Measurements from ENCODE around the gene ITPR2. TPM values are rescaled to one million over a fixed set of nuclear protein-coding genes. Genes with fewer than 3 reads are reported as not detected.

Gene ITPR2
- total and polyA plus RNA-seq, 12 donors: 5.1 to 144 (median 66.4) TPM

DNA sequence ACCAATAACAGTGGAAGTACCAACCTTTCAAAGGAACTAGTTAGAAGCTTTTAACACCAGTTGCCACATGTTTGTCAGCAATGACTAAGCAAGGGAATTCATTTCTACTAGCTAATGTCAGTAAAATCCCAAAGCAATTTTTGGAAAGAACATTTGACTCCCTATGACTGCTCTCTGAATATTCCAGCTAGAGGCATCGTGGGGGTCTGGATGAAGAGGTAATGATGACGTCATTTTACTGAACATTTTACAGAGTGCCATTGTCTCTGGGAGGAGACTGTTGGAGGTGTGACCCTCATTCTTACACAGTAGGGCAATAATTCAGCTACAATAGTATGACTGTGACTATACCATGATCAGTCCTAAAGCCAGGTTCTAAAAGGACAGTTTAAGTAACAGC is 204.8 kb downstream of the ITPR2 start:
- no peak for DNase-seq
- intact Hi-C loops (cut with DNase I): no loop called here
- Histone ChIP-seq H3K27me3 (no peaks in the 10 kb centered on the region), H3K4me1 (replicated peaks in 1 of 2) (peaks cover 0 to 19% of the 10 kb centered on the region in 2 donors), H3K27ac (no peak overlapping the region), H3K36me3 (replicated peaks in 1 of 2) (no peaks in the 10 kb centered on the region), H3K9me3 (replicated peaks in 1 of 3) (no peaks in the 10 kb centered on the region), H3K4me3 (no peak overlapping the region)
- WGBS, 4 donors: 88 to 96% (median 91%) methylated on average over 2 of the region's 2 CpGs
- TF ChIP-seq, protein P1, sequence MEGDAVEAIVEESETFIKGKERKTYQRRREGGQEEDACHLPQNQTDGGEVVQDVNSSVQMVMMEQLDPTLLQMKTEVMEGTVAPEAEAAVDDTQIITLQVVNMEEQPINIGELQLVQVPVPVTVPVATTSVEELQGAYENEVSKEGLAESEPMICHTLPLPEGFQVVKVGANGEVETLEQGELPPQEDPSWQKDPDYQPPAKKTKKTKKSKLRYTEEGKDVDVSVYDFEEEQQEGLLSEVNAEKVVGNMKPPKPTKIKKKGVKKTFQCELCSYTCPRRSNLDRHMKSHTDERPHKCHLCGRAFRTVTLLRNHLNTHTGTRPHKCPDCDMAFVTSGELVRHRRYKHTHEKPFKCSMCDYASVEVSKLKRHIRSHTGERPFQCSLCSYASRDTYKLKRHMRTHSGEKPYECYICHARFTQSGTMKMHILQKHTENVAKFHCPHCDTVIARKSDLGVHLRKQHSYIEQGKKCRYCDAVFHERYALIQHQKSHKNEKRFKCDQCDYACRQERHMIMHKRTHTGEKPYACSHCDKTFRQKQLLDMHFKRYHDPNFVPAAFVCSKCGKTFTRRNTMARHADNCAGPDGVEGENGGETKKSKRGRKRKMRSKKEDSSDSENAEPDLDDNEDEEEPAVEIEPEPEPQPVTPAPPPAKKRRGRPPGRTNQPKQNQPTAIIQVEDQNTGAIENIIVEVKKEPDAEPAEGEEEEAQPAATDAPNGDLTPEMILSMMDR (IDR thresholded peaks at IDR 0.05): no peak
- TF ChIP-seq POLR2A (IDR thresholded peaks at IDR 0.05): no peak

DNA sequence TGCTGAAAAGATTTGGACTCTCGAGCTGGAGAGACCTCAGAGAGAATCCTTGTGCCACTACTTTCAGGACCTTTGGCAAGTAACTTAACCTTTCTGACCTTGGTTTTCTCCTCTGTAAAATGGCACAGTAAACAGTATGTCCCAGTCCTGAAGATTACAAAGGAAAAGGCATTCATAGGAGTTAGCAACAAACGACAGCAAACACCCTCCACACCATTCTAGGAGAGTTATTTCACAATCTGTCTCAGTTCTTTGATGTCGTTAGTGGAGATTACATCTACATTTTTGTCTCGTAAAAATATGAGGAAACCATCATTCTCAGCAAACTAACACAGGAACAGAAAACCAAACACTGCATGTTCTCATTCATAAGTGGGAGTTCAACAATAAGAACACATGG is 205.7 kb downstream of the ITPR2 start:
- Histone ChIP-seq H3K9me3 (replicated peaks in 1 of 3) (no peaks in the 10 kb centered on the region), H3K4me1 (replicated peaks in 1 of 2) (peaks cover 0 to 19% of the 10 kb centered on the region in 2 donors), H3K4me3 (no peak overlapping the region), H3K27ac (no peak overlapping the region), H3K36me3 (replicated peaks in 1 of 2) (peaks cover 0 to 4% of the 10 kb centered on the region in 2 donors), H3K27me3 (no peaks in the 10 kb centered on the region)
- TF ChIP-seq, protein P1 (IDR thresholded peaks at IDR 0.05): no peak
- no peak for TF ChIP-seq POLR2A (IDR thresholded peaks at IDR 0.05)
- 80 to 84% (median 83%) methylated on average over 4 of the region's 4 CpGs for WGBS, 4 donors
- intact Hi-C loops (cut with DNase I): no loop called here
- DNase-seq: no peak

DNA sequence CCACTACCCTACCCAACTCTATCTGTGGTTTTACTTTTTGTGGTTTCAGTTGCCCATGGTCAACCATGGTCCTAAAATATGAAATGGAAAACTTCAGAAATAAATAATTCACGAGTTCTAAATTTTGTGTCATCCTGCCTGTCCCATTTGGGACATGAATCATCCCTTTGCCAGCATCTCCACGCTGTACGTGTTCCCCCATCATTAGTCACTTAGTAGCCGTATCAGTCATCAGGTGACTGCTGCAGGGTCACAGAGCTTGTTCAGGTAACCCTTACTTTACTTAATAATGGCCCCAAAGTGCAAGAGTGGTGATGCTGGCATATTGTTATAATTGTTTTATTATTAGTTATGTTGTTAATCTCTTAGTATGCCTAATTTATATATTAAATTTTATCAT is 209.9 kb downstream of the ITPR2 start:
- peaks cover 0 to 44% of the 10 kb centered on the region in 2 donors for H3K36me3 ChIP-seq (replicated peaks in 1 of 2)
- H3K4me1 ChIP-seq (replicated peaks in 1 of 2): no peaks in the 10 kb centered on the region
- DNase-seq: no peak
- TF ChIP-seq, protein P1 (IDR thresholded peaks at IDR 0.05): no peak
- no peak for TF ChIP-seq POLR2A (IDR thresholded peaks at IDR 0.05)
- no peaks in the 10 kb centered on the region for H3K9me3 ChIP-seq (replicated peaks in 1 of 3)
- H3K27ac ChIP-seq: no peak overlapping the region
- intact Hi-C loops (cut with DNase I): no loop called here
- 51 to 82% (median 71%) methylated on average over 4 of the region's 4 CpGs for WGBS, 4 donors
- H3K4me3 ChIP-seq: no peak overlapping the region
- no peaks in the 10 kb centered on the region for H3K27me3 ChIP-seq

DNA sequence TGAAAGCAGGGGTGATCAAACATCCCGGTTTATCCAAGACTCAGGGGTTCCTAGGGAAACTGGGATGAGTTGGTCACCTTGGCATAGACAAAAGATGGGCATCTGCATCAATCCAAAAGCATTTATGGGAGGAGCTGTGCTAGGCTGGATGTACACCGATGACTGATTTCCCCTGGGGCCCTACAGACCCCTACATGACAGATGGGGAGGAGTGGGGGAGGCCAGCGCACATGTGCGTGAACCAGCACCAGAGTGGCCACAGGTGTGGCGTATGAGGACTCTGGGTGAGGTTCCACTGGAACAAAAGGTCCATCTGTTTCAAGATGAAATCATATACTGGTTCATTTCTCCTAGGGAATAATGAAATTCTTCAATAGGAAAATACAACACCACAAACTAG is 210.4 kb downstream of the ITPR2 start:
- Histone ChIP-seq H3K27me3 (no peaks in the 10 kb centered on the region), H3K27ac (no peak overlapping the region), H3K9me3 (replicated peaks in 1 of 3) (no peaks in the 10 kb centered on the region), H3K4me3 (no peak overlapping the region), H3K36me3 (replicated peaks in 1 of 2) (peaks cover 0 to 45% of the 10 kb centered on the region in 2 donors), H3K4me1 (replicated peaks in 1 of 2) (no peaks in the 10 kb centered on the region)
- TF ChIP-seq POLR2A (IDR thresholded peaks at IDR 0.05): no peak
- TF ChIP-seq, protein P1 (IDR thresholded peaks at IDR 0.05): no peak
- WGBS, 4 donors: 88 to 94% (median 90%) methylated on average over 5 of the region's 5 CpGs
- intact Hi-C loops (cut with DNase I): no loop called here
- no peak for DNase-seq

Data from adrenal gland (tissue), 12 donors.